Natural killer cell (primary cell): Measurements from ENCODE around the gene WDFY4. TPM values are rescaled to one million over a fixed set of nuclear protein-coding genes. Genes with fewer than 3 reads are reported as not detected.

Source experiments
- ATAC-seq, 3 donors: fragments of 150-1000 bp in 2 of 3; fragments of 200-7000 bp in 1 of 3; cut with Tn5 transposase; 1 replicate in 1 of 3; 2 replicates in 2 of 3; pipeline ENCODE4 v1.10.0; 2021; ENCODE audit warnings: mild to moderate bottlenecking in 2 of 3, moderate library complexity in 2 of 3
- DNase-seq, 2 donors: peaks; one replicate each; pipeline versions ENCODE4 v3.0.0 to v3.0.0-alpha.2; 2013 to 2021; ENCODE audit warnings: mixed read lengths in 1 of 2
- H3K27ac ChIP-seq: one replicate; pipeline ENCODE4 v1.5.1; 2013; ENCODE audit warnings: mild to moderate bottlenecking, low read length
- H3K27me3 ChIP-seq: one replicate; pipeline ENCODE4 v1.6.1; 2013; ENCODE audit warnings: low read length; ENCODE audit not compliant: control insufficient read depth, insufficient read depth
- H3K36me3 ChIP-seq: one replicate; pipeline ENCODE4 v1.6.1; 2013; ENCODE audit warnings: low read length; ENCODE audit not compliant: control insufficient read depth, insufficient read depth
- H3K4me1 ChIP-seq: one replicate; pipeline ENCODE4 v1.6.1; 2013; ENCODE audit warnings: low read length; ENCODE audit not compliant: control insufficient read depth, insufficient read depth
- H3K4me3 ChIP-seq: one replicate; pipeline ENCODE4 v1.5.1; 2013; ENCODE audit warnings: low read length
- H3K9me3 ChIP-seq: one replicate; pipeline ENCODE4 v1.6.1; 2013; ENCODE audit warnings: low read length; ENCODE audit not compliant: control insufficient read depth, insufficient read depth
- H3K27ac Mint-ChIP-seq, 2 donors: one replicate each; pipeline ENCODE4 v1.8.0; 2022; ENCODE audit warnings: mild to moderate bottlenecking in 2 of 2, mixed read lengths in 2 of 2, moderate library complexity in 1 of 2
- H3K27me3 Mint-ChIP-seq, 2 donors: one replicate each; pipeline ENCODE4 v1.8.0; 2022; ENCODE audit warnings: low read depth in 2 of 2, mixed read lengths in 2 of 2
- H3K36me3 Mint-ChIP-seq: one replicate; pipeline ENCODE4 v1.8.0; 2022; ENCODE audit warnings: mixed read lengths
- H3K4me1 Mint-ChIP-seq, 2 donors: one replicate each; pipeline ENCODE4 v1.8.0; 2022; ENCODE audit warnings: mixed read lengths in 2 of 2
- H3K4me3 Mint-ChIP-seq: one replicate; pipeline ENCODE4 v1.8.0; 2022; ENCODE audit warnings: mild to moderate bottlenecking, moderate library complexity, mixed read lengths
- H3K9me3 Mint-ChIP-seq, 2 donors: one replicate each; pipeline ENCODE4 v1.8.0; 2022; ENCODE audit warnings: mixed read lengths in 2 of 2
- WGBS: methylation state at CpG from one replicate; pipeline ENCODE4 v1.1.7; 2013; ENCODE audit warnings: missing lambda C conversion rate; ENCODE audit not compliant: insufficient coverage; 5-methylcytosine and 5-hydroxymethylcytosine counted together
- intact Hi-C: fragments of 100-400 bp; cut with micrococcal nuclease; formaldehyde crosslinking; loops from one replicate; pipeline ENCODE4 v1.14.2; 2022
- total RNA-seq, 4 donors: library from RNA; stranded (reverse); fragments of 120-200 nt in 1 of 4; gene quantifications; one replicate each; pipeline versions ENCODE4 v1.2.3 to v1.2.4, GENCODE V29; 2013 to 2022
- TF ChIP-seq, protein P1 (sequence below): fragments of 200-600 bp; IDR thresholded peaks from one replicate; pipeline ENCODE4 v1.8.0; 2022; ENCODE audit warnings: antibody characterized with exemption

WDFY4 gene
- total RNA-seq, 3 donors from 2014 or later (not counting 1 experiment from before 2014, with no cell fraction given): 1.7 to 8.4 (median 3.5) TPM

DNA sequence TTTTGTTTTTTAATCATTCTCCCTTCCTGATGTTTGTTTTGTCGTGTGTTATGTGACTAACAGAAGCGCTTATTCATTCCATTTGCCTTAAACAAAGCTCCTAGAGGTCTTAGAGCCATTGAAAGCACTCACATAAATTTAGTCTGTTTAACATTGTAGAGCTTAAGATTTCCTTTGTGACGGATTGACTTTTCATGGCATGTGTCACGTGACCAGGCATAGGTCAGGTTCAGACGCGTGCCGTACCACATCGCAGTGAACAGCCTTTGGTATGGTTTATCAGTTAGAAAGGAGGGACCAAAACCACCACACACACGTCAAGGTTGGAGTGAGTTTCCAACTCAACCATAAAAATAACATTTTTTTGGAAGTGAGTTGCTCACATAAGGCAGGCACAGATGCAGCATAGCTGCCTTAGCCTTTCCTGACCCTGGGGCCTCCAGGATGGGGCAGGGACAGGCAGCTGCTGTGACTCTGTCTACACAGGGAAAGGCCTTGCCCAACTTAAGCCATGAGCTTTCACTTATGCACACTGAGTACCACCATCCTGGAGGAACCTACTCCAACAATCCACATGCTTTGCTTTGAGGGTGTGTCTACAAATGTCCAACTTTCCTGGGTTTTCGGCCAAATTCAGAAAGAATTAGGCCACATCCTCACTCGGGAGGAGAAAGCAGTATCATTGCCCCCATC is 55.5 kb downstream of the WDFY4 start:
- H3K4me1 ChIP-seq: no peaks in the 10 kb centered on the region
- ATAC-seq (no peak), DNase-seq (no peak)
- H3K36me3 ChIP-seq: no peaks in the 10 kb centered on the region
- H3K9me3 ChIP-seq: no peaks in the 10 kb centered on the region
- no peak overlapping the region for H3K4me3 Mint-ChIP-seq
- no peaks in the 10 kb centered on the region for H3K9me3 Mint-ChIP-seq
- no peaks in the 10 kb centered on the region for H3K4me1 Mint-ChIP-seq
- no peak overlapping the region for H3K27ac Mint-ChIP-seq
- H3K27ac ChIP-seq: no peak overlapping the region
- WGBS: 88% methylated on average over 11 of the region's 11 CpGs
- H3K4me3 ChIP-seq: no peak overlapping the region
- peaks cover 0 to 3% of the 10 kb centered on the region in 2 donors for H3K27me3 Mint-ChIP-seq
- TF ChIP-seq, protein P1, sequence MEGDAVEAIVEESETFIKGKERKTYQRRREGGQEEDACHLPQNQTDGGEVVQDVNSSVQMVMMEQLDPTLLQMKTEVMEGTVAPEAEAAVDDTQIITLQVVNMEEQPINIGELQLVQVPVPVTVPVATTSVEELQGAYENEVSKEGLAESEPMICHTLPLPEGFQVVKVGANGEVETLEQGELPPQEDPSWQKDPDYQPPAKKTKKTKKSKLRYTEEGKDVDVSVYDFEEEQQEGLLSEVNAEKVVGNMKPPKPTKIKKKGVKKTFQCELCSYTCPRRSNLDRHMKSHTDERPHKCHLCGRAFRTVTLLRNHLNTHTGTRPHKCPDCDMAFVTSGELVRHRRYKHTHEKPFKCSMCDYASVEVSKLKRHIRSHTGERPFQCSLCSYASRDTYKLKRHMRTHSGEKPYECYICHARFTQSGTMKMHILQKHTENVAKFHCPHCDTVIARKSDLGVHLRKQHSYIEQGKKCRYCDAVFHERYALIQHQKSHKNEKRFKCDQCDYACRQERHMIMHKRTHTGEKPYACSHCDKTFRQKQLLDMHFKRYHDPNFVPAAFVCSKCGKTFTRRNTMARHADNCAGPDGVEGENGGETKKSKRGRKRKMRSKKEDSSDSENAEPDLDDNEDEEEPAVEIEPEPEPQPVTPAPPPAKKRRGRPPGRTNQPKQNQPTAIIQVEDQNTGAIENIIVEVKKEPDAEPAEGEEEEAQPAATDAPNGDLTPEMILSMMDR: no peak
- H3K27me3 ChIP-seq: no peaks in the 10 kb centered on the region
- no peaks in the 10 kb centered on the region for H3K36me3 Mint-ChIP-seq
- intact Hi-C loops: no loop called here

- H3K27me3 ChIP-seq: no peaks in the 10 kb centered on the region
- intact Hi-C loops: no loop called here
- Mint-ChIP-seq H3K27ac (no peak overlapping the region), H3K9me3 (no peaks in the 10 kb centered on the region), H3K27me3 (peaks cover 0 to 3% of the 10 kb centered on the region in 2 donors), H3K4me3 (no peak overlapping the region), H3K36me3 (no peaks in the 10 kb centered on the region), H3K4me1 (no peaks in the 10 kb centered on the region)
- DNase-seq: no peak
- no peaks in the 10 kb centered on the region for H3K9me3 ChIP-seq
- H3K4me3 ChIP-seq: no peak overlapping the region
- no peaks in the 10 kb centered on the region for H3K4me1 ChIP-seq
- WGBS: 76% methylated on average over 2 of the region's 2 CpGs
- no peaks in the 10 kb centered on the region for H3K36me3 ChIP-seq
- no peak overlapping the region for H3K27ac ChIP-seq
- TF ChIP-seq, protein P1: no peak
- ATAC-seq: no peak
These were observed 56.3 kb downstream of the WDFY4 start for GRCh38 chr10:48740988-48741387.

DNA sequence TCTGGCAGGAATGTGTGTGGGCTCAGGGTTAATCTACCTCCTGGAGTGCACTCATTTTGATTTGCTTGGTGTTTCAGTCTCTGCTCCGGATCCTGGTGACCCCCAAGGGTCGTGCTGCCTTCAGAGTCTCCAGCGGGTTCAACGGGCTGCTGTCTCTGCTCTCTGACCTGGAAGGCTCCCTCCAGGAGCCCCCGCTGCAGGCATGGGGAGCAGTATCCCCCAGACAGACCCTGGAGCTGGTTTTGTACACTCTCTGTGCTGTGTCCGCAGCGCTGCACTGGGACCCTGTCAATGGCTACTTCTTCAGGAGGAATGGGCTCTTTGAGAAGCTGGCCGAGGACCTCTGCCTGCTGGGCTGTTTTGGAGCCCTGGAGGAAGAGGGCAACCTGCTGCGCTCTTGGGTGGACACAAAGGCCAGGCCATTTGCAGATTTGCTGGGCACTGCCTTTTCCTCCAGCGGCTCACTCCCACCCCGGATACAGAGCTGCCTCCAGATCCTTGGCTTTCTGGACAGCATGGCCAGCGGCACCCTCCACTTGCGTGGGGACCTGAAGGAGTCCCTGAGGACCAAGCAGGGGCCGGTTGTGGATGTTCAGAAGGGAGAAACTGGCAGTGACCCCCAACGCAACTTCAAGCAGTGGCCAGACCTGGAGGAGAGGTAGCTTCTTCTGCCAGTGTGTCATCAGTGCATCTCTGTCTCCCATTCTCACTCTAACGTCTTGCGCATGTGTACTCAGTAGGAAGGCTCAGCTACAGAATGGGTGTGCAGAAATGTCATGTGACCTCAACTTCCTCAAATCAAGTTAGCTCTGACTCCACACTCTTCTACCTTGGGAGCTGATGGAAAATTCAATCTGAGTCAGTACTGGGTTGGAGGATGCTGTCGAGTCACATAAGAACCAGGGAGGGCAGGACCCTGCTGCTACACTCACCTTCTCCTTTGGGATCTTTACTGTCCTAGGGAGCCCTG is 58.5 kb downstream of the WDFY4 start:
- Histone ChIP-seq H3K27ac (no peak overlapping the region), H3K9me3 (no peaks in the 10 kb centered on the region), H3K4me1 (no peaks in the 10 kb centered on the region), H3K27me3 (no peaks in the 10 kb centered on the region), H3K4me3 (no peak overlapping the region), H3K36me3 (no peaks in the 10 kb centered on the region)
- no peaks in the 10 kb centered on the region for H3K4me1 Mint-ChIP-seq
- H3K27ac Mint-ChIP-seq: no peak overlapping the region
- no peak for DNase-seq
- intact Hi-C loops: no loop called here
- ATAC-seq: no peak
- 89% methylated on average over 18 of the region's 18 CpGs for WGBS
- peaks cover 0 to 4% of the 10 kb centered on the region in 2 donors for H3K9me3 Mint-ChIP-seq
- H3K36me3 Mint-ChIP-seq: no peaks in the 10 kb centered on the region
- peaks cover 0 to 6% of the 10 kb centered on the region in 2 donors for H3K27me3 Mint-ChIP-seq
- TF ChIP-seq, protein P1: no peak
- H3K4me3 Mint-ChIP-seq: no peak overlapping the region
